ENCODE data around the gene IBSP. TPM values are rescaled to one million over a fixed set of nuclear protein-coding genes. Genes with fewer than 3 reads are reported as not detected.

Gene IBSP
- total RNA-seq, 1 experiment from 2014 or later, result not detected

DNA sequence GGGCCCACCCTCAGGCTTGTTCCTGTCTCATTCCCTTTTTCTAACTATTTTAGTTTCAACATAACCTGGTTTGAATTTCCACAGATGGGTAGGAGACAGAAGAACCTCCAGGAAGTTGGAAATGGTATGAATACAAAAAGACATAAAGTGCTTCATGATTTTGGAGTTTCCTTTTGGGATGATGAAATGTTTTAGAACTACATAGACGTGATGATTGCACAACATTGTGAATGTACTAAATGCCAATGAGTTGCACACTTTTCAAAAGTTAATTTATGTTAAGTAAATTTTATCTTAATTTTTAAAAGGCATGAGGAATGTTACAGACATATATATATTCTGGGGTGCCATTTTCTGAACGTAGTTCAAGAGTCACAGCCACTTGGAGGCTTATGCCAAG is 41.1 kb upstream of the IBSP start:
- H3K56ac ChIP-seq (ENCODE audit: insufficient read length, low read depth, low read length), result no peak overlapping the region
- no peak overlapping the region for H3K23ac ChIP-seq (ENCODE audit: insufficient read length, low read depth, low read length)
- H3K36me3 Mint-ChIP-seq (ENCODE audit: insufficient read depth in 1 of 3, low read depth in 3 of 3), result peaks cover 0 to 2% (median 0%) of the 10 kb centered on the region in 3 experiments; a peak in 3 of 7 replicates
- no peak overlapping the region for H3K27ac ChIP-seq (ENCODE audit: insufficient read length, low read depth, low read length)
- no peak overlapping the region for H4K5ac ChIP-seq (ENCODE audit: insufficient read length, low read depth, low read length)
- TF ChIP-seq, protein P1, sequence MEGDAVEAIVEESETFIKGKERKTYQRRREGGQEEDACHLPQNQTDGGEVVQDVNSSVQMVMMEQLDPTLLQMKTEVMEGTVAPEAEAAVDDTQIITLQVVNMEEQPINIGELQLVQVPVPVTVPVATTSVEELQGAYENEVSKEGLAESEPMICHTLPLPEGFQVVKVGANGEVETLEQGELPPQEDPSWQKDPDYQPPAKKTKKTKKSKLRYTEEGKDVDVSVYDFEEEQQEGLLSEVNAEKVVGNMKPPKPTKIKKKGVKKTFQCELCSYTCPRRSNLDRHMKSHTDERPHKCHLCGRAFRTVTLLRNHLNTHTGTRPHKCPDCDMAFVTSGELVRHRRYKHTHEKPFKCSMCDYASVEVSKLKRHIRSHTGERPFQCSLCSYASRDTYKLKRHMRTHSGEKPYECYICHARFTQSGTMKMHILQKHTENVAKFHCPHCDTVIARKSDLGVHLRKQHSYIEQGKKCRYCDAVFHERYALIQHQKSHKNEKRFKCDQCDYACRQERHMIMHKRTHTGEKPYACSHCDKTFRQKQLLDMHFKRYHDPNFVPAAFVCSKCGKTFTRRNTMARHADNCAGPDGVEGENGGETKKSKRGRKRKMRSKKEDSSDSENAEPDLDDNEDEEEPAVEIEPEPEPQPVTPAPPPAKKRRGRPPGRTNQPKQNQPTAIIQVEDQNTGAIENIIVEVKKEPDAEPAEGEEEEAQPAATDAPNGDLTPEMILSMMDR (conservative IDR thresholded peaks at IDR 0.05), result no peak
- no peak overlapping the region for H3K4me2 ChIP-seq (ENCODE audit: insufficient read depth, insufficient read length, low read length)
- no peaks in the 10 kb centered on the region for H3K9me3 ChIP-seq (ENCODE audit: control insufficient read depth, low read depth, low read length)
- peaks cover 6 to 13% of the 10 kb centered on the region in 2 experiments; a peak in 4 of 5 replicates for H3K9me3 Mint-ChIP-seq
- H2AFZ ChIP-seq (ENCODE audit: low read length), result no peak overlapping the region
- no peak overlapping the region for H2BK12ac ChIP-seq (ENCODE audit: insufficient read length, low read depth, low read length)
- H3K4me3 Mint-ChIP-seq, result no peak overlapping the region
- H3K4me1 ChIP-seq (ENCODE audit: insufficient read depth, low read length), result no peaks in the 10 kb centered on the region
- H3K27me3 Mint-ChIP-seq (ENCODE audit: low read depth), result no peaks in the 10 kb centered on the region
- no peak overlapping the region for H2BK5ac ChIP-seq (ENCODE audit: insufficient read length, low read length)
- no peak overlapping the region for H2BK20ac ChIP-seq (ENCODE audit: low read depth, low read length, poor library complexity, severe bottlenecking)
- no peak overlapping the region for H3K18ac ChIP-seq (ENCODE audit: insufficient read length, low read depth, low read length)
- H3K23me2 ChIP-seq (ENCODE audit: insufficient read length, low read depth, low read length, poor library complexity, severe bottlenecking), result no peaks in the 10 kb centered on the region
- no peak overlapping the region for H2AK5ac ChIP-seq (ENCODE audit: insufficient read length, low read length)
- no peak overlapping the region for H3K14ac ChIP-seq (ENCODE audit: insufficient read depth, low read length)
- no peak overlapping the region for H2BK120ac ChIP-seq (ENCODE audit: low read depth, low read length, poor library complexity, severe bottlenecking)
- no peak overlapping the region for H3K27ac Mint-ChIP-seq
- H3K4ac ChIP-seq (ENCODE audit: low read depth, low read length), result no peak overlapping the region
- H3T11ph ChIP-seq (ENCODE audit: low read length), result no peak overlapping the region
- H4K91ac ChIP-seq (ENCODE audit: insufficient read length, low read depth, low read length), result no peak overlapping the region
- H2BK15ac ChIP-seq (ENCODE audit: low read depth, low read length), result no peak overlapping the region
- H3K79me2 ChIP-seq (ENCODE audit: insufficient read depth, low read length), result no peaks in the 10 kb centered on the region
- DNase-seq, result no peak
- H3K27me3 ChIP-seq (ENCODE audit: insufficient read depth, low read length), result no peaks in the 10 kb centered on the region
- no peak overlapping the region for H3K9ac ChIP-seq (ENCODE audit: extremely low read depth, insufficient read length, low read length)
- no peaks in the 10 kb centered on the region for H4K20me1 ChIP-seq (ENCODE audit: control insufficient read depth, insufficient read depth, insufficient read length)
- no CpG with 5 or more reads among the region's 2 CpGs for whole genome bisulfite sequencing (ENCODE audit: extremely low coverage, insufficient read length, low lambda C conversion rate)
- H3K79me1 ChIP-seq (ENCODE audit: insufficient read depth, low read depth, low read length, poor library complexity, severe bottlenecking), result no peaks in the 10 kb centered on the region
- no peak overlapping the region for H4K8ac ChIP-seq (replicated peaks; ENCODE audit: insufficient read length, low read depth, low read length)
- peaks cover 0 to 3% of the 10 kb centered on the region in 2 experiments; a peak in 1 of 4 replicates for H3K4me1 Mint-ChIP-seq

Measured in H9 (cell line).